ENCODE measurements around the gene PDE12. TPM values are rescaled to one million over a fixed set of nuclear protein-coding genes. Genes with fewer than 3 reads are reported as not detected.

PDE12 gene
- total and polyA plus RNA-seq, 8 donors: 9.6 to 24.3 (median 10.7) TPM

DNA sequence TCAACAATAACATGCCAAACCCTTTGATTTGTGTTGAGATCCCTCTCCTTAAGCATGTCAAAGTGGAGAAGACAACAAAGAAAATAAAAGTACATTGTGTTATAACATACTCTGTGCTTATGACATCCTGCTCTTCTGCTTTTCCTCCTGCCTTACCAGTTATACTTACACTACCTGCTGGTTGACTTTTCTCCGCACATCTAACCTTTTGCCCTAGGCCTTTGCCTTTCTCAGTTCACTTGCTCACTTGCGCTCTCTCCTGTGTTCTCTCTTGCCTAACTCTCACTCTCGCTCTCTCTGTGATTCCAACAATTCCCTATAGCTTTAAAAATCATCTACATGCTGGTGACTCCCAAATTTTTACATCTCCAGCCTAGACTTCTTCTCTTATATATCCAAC lies 17.6 kb upstream of the PDE12 start:
- H3K36me3 ChIP-seq: no peaks in the 10 kb centered on the region
- no peaks in the 10 kb centered on the region for H3K27me3 ChIP-seq
- intact Hi-C loops (cut with DNase I): no loop called here
- TF ChIP-seq, protein P1, sequence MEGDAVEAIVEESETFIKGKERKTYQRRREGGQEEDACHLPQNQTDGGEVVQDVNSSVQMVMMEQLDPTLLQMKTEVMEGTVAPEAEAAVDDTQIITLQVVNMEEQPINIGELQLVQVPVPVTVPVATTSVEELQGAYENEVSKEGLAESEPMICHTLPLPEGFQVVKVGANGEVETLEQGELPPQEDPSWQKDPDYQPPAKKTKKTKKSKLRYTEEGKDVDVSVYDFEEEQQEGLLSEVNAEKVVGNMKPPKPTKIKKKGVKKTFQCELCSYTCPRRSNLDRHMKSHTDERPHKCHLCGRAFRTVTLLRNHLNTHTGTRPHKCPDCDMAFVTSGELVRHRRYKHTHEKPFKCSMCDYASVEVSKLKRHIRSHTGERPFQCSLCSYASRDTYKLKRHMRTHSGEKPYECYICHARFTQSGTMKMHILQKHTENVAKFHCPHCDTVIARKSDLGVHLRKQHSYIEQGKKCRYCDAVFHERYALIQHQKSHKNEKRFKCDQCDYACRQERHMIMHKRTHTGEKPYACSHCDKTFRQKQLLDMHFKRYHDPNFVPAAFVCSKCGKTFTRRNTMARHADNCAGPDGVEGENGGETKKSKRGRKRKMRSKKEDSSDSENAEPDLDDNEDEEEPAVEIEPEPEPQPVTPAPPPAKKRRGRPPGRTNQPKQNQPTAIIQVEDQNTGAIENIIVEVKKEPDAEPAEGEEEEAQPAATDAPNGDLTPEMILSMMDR (IDR thresholded peaks at IDR 0.05): no peak
- H3K27ac ChIP-seq: no peak overlapping the region
- H3K9me3 ChIP-seq: no peaks in the 10 kb centered on the region
- no peak overlapping the region for H3K4me3 ChIP-seq
- DNase-seq (no peak), ATAC-seq (no peak)
- H3K4me1 ChIP-seq: no peaks in the 10 kb centered on the region

- DNase-seq (peak; percentile 45 to 83 (median 68)), ATAC-seq (peak; percentile 79)
- H3K27ac ChIP-seq: no peak within 1 kb of the TSS
- no peaks in the 10 kb centered on the region for H3K36me3 ChIP-seq
- TF ChIP-seq, protein P1 (IDR thresholded peaks at IDR 0.05): no peak
- peak within 1 kb of the TSS; percentile 12 to 16 for H3K4me3 ChIP-seq
- H3K27me3 ChIP-seq: peaks cover 0 to 8% of the 10 kb centered on the region in 2 donors
- intact Hi-C loops (cut with DNase I): no loop called here
- H3K9me3 ChIP-seq: no peaks in the 10 kb centered on the region
- peaks cover 0 to 8% of the 10 kb centered on the region in 2 donors for H3K4me1 ChIP-seq
Observed at GRCh38 chr3:57544181-57545125, 11.6 kb upstream of the PDE12 start, which contains the start of gene DNAH12. Gene DNAH12 (minus strand): TSS chr3:57544344. CDS start chr3:57542870, 1,474 bp downstream.

GRCh38 chr3:57545636-57546268 lies 10.3 kb upstream of the PDE12 start:
- ATAC-seq: no peak
- TF ChIP-seq, protein P1 (IDR thresholded peaks at IDR 0.05): no peak
- Histone ChIP-seq H3K27me3 (peaks cover 0 to 8% of the 10 kb centered on the region in 2 donors), H3K9me3 (no peaks in the 10 kb centered on the region), H3K27ac (no peak overlapping the region), H3K36me3 (no peaks in the 10 kb centered on the region), H3K4me1 (peaks cover 0 to 8% of the 10 kb centered on the region in 2 donors), H3K4me3 (no peak overlapping the region)
- intact Hi-C loops (cut with DNase I): no loop called here
- DNase-seq: no peak

- H3K4me1 ChIP-seq: peaks cover 0 to 8% of the 10 kb centered on the region in 2 donors
- TF ChIP-seq, protein P1 (IDR thresholded peaks at IDR 0.05): no peak
- H3K27ac ChIP-seq: no peak overlapping the region
- no peak for DNase-seq
- H3K9me3 ChIP-seq: no peaks in the 10 kb centered on the region
- intact Hi-C loops (cut with DNase I): no loop called here
- no peak overlapping the region for H3K4me3 ChIP-seq
- H3K27me3 ChIP-seq: peaks cover 0 to 8% of the 10 kb centered on the region in 2 donors
- no peaks in the 10 kb centered on the region for H3K36me3 ChIP-seq
- no peak for ATAC-seq
Observed at GRCh38 chr3:57546616-57547015, 9.5 kb upstream of the PDE12 start.

DNA sequence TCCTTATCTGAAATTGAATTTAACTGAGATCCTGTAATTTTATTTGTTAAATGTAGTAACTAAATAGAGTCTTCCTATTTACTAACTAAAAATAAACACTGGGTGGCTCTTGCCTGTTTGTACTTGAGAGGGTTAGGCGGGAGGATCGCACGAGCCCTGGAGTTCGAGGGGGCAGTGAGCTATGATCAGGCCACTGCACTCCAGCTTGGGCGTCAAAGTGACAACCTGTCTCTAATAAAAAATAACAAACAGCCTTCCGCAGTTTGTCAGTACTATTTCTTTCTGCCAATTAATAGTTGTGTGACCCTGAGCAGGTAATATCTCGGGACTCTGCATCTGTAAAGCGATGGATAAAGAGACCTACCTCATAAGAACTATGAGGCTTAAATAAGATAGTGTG lies 768 bp upstream of the PDE12 start:
- DNase-seq: no peak
- peak; percentile 15 for ATAC-seq
- Histone ChIP-seq H3K4me3 (peak overlapping the region; percentile 77 to 96), H3K27ac (peak overlapping the region; percentile 85 to 93), H3K9me3 (no peaks in the 10 kb centered on the region), H3K36me3 (peaks cover 0 to 14% of the 10 kb centered on the region in 2 donors), H3K27me3 (no peaks in the 10 kb centered on the region), H3K4me1 (peaks cover 15 to 35% of the 10 kb centered on the region in 2 donors)
- TF ChIP-seq, protein P1 (IDR thresholded peaks at IDR 0.05): no peak
- intact Hi-C loops (cut with DNase I): no loop called here
